ENCODE results near the gene IYD.
A peak's percentile ranks its signal among the peaks of the same experiment; 100 is the strongest.

IYD gene

GRCh38 chr6:150391890-150392289 lies 23.1 kb downstream of the IYD start:
- DNase-seq = no peak
- in situ Hi-C loops (cut with HindIII; ENCODE audit: low pct_ligation_motif_present, low sequenced_read_pairs) = no loop called here
- Histone ChIP-seq H3K4me3 (ENCODE audit: low read depth, low read length) (no peak overlapping the region), H3K27me3 (replicated peaks) (no peaks in the 10 kb centered on the region), H3K36me3 (replicated peaks) (no peaks in the 10 kb centered on the region), H3K27ac (no peak overlapping the region)
- TF ChIP-seq CTCF (IDR thresholded peaks at IDR 0.05; ENCODE audit: low read depth, low read length, missing control alignments) = no peak

GRCh38 chr6:150392452-150393220 lies 23.8 kb downstream of the IYD start:
- no peaks in the 10 kb centered on the region for H3K27me3 ChIP-seq (replicated peaks)
- no peak for DNase-seq
- no peak overlapping the region for H3K4me3 ChIP-seq (ENCODE audit: low read depth, low read length)
- H3K27ac ChIP-seq = no peak overlapping the region
- H3K36me3 ChIP-seq (replicated peaks) = no peaks in the 10 kb centered on the region
- in situ Hi-C loops (cut with HindIII; ENCODE audit: low pct_ligation_motif_present, low sequenced_read_pairs) = no loop called here
- TF ChIP-seq CTCF (IDR thresholded peaks at IDR 0.05; ENCODE audit: low read depth, low read length, missing control alignments) = no peak

- Histone ChIP-seq H3K27ac (no peak overlapping the region), H3K4me3 (ENCODE audit: low read depth, low read length) (no peak overlapping the region), H3K36me3 (replicated peaks) (no peaks in the 10 kb centered on the region), H3K27me3 (replicated peaks) (no peaks in the 10 kb centered on the region)
- DNase-seq = no peak
- no peak for TF ChIP-seq CTCF (IDR thresholded peaks at IDR 0.05; ENCODE audit: low read depth, low read length, missing control alignments)
- in situ Hi-C loops (cut with HindIII; ENCODE audit: low pct_ligation_motif_present, low sequenced_read_pairs) = no loop called here
These were observed 25.5 kb downstream of the IYD start for GRCh38 chr6:150394053-150394898.

GRCh38 chr6:150394899-150395295 lies 26.1 kb downstream of the IYD start:
- Histone ChIP-seq H3K4me3 (ENCODE audit: low read depth, low read length) (no peak overlapping the region), H3K27me3 (replicated peaks) (no peaks in the 10 kb centered on the region), H3K27ac (no peak overlapping the region), H3K36me3 (replicated peaks) (no peaks in the 10 kb centered on the region)
- no peak for DNase-seq
- in situ Hi-C loops (cut with HindIII; ENCODE audit: low pct_ligation_motif_present, low sequenced_read_pairs) = no loop called here
- TF ChIP-seq CTCF (IDR thresholded peaks at IDR 0.05; ENCODE audit: low read depth, low read length, missing control alignments) = no peak

- TF ChIP-seq CTCF (IDR thresholded peaks at IDR 0.05; ENCODE audit: low read depth, low read length, missing control alignments) = peak; percentile 81
- in situ Hi-C loops (cut with HindIII; ENCODE audit: low pct_ligation_motif_present, low sequenced_read_pairs) = no loop called here
- H3K27me3 ChIP-seq (replicated peaks) = no peaks in the 10 kb centered on the region
- H3K4me3 ChIP-seq (ENCODE audit: low read depth, low read length) = no peak overlapping the region
- no peaks in the 10 kb centered on the region for H3K36me3 ChIP-seq (replicated peaks)
- no peak overlapping the region for H3K27ac ChIP-seq
- peak; percentile 65 for DNase-seq
These were observed 26.7 kb downstream of the IYD start for GRCh38 chr6:150395388-150396009.
